CD1c-positive myeloid dendritic cell (primary cell): Measurements from ENCODE around the gene ASTL.
A peak's percentile ranks its signal among the peaks of the same experiment; 100 is the strongest.

Experiments
- DNase-seq: peaks from one replicate; pipeline ENCODE4 v3.0.0-alpha.2; 2016; ENCODE audit errors: extremely low spot score

Gene ASTL

GRCh38 chr2:96083064-96083939 is 55.0 kb downstream of the ASTL start:
- DNase-seq: no peak

GRCh38 chr2:96082211-96083063 is 55.9 kb downstream of the ASTL start:
- peak; percentile 55 for DNase-seq

DNA sequence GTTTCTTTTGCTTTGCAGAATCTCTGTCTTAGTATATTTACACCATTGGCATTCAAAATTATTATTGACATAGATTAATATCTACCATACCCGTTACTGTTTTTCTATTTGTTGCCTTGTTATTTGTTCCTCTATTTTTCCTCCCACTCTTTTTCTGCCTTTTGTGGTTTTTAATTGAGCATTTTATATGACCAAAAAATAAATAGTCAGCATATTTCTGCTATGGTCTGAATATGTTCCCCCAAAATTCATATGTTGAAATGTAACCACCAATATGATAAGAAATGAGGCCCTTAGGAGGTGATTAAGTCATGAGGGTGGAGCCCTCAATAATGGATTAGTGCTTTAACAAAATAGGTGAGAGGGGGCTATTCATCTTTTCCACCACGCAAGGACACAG is 57.3 kb downstream of the ASTL start:
- no peak for DNase-seq

- no peak for DNase-seq
Observed at GRCh38 chr2:96075199-96075771, 63.0 kb downstream of the ASTL start.

DNA sequence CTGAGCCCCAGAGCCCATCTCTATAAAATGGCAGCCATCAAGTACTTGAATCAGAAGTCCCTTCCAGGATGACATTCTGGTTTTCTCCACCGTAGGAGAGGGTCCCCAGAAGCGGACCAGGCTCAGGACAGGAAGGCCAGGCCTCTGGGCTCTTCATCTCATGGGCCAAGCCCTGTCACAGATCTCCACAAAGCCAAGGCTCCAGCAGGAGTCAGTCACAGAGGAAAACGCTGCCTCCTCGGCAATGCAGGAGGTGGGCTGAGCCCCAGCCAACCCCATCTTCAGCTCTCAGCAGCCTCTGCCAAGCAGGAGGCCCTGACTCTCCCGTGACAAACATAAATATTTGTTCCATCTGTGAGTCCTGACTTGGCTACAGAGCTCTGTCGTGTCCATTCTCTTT is 64.1 kb downstream of the ASTL start:
- no peak for DNase-seq

GRCh38 chr2:96073170-96073775 is 65.0 kb downstream of the ASTL start:
- DNase-seq: no peak
